Sigmoid colon (tissue), 4 donors: ENCODE results near the gene CPEB3.

ENCODE experiments used
- CTCF ChIP-seq, 4 experiments: fragments of 450-650 bp in 3 of 4; fragments of 200-600 bp in 1 of 4; IDR thresholded peaks; one replicate each; pipeline ENCODE4 v1.5.1; 2016 to 2019; ENCODE audit warnings: antibody characterized with exemption in 4 of 4, mild to moderate bottlenecking in 3 of 4, moderate library complexity in 2 of 4
- EP300 ChIP-seq, 4 donors: sonication (generic); formaldehyde crosslinking; IDR thresholded peaks; one replicate each; pipeline ENCODE4 v1.6.1; 2017; ENCODE audit warnings: antibody characterized with exemption in 4 of 4
- POLR2A ChIP-seq, 2 donors: fragments of 450-650 bp; IDR thresholded peaks; one replicate each; pipeline ENCODE4 v1.6.1; 2016; ENCODE audit warnings: antibody characterized with exemption in 2 of 2, mild to moderate bottlenecking in 2 of 2, moderate library complexity in 2 of 2

DNA sequence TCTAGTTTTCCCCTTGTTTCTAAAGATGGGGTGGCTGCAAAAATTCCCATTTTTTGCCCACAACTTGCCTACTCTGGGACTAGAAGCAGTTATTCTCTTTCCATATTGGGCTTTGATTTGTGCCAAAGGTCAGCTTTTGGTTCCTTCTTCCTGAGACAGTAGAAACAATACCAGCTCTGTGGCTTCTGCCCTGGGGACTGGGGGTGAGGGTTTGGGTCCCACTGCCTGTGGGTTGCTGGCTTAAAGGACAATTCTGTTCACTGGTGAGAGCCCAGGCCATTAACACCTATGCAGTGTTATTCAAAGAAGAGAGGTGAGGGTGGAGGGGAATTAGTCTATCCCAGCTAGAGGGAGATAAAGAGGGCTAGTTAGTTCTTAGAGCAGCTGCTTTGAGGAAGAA, 171.5 kb downstream of the CPEB3 start:
- TF ChIP-seq CTCF (IDR thresholded peaks at IDR 0.05) (no peak), POLR2A (IDR thresholded peaks at IDR 0.05) (no peak), EP300 (IDR thresholded peaks at IDR 0.05) (no peak)
